Ovary (tissue), 9 donors: ENCODE measurements around the gene NCOR1. TPM values are rescaled to one million over a fixed set of nuclear protein-coding genes. Genes with fewer than 3 reads are reported as not detected.
A peak's percentile ranks its signal among the peaks of the same experiment; 100 is the strongest.

Experiments used
- DNase-seq, 5 donors: peaks; one replicate each; pipeline ENCODE4 v3.0.0-alpha.2; 2019 to 2020
- H3K27ac ChIP-seq, 2 donors: fragments of 200-600 bp; one replicate each; pipeline versions ENCODE4 v1.5.1 to v1.8.0; 2019 to 2022
- H3K27me3 ChIP-seq: fragments of 200-600 bp; one replicate; pipeline ENCODE4 v1.8.0; 2022
- H3K36me3 ChIP-seq: fragments of 200-600 bp; sonication (generic); one replicate; pipeline ENCODE4 v1.5.1; 2019
- H3K4me1 ChIP-seq: one replicate; pipeline ENCODE4 v1.8.1; 2013; ENCODE audit warnings: mild to moderate bottlenecking, moderate library complexity; ENCODE audit not compliant: insufficient read depth
- H3K4me3 ChIP-seq: fragments of 200-600 bp; sonication (generic); one replicate; pipeline ENCODE4 v1.5.1; 2017
- H3K9me3 ChIP-seq, 2 donors: fragments of 200-600 bp in 1 of 2; sonication (generic) in 1 of 2; one replicate each; pipeline versions ENCODE4 v1.5.1 to v1.8.1; 2013 to 2019; ENCODE audit warnings: mild to moderate bottlenecking in 1 of 2, moderate library complexity in 1 of 2
- CTCF ChIP-seq, 3 donors: fragments of 450-650 bp in 2 of 3; fragments of 200-600 bp in 1 of 3; IDR thresholded peaks; one replicate each; pipeline versions ENCODE4 v1.5.1 to v1.8.0; 2016 to 2022; ENCODE audit warnings: antibody characterized with exemption in 3 of 3, mild to moderate bottlenecking in 1 of 3
- EP300 ChIP-seq: sonication (generic); formaldehyde crosslinking; IDR thresholded peaks from one replicate; pipeline ENCODE4 v1.6.1; 2017; ENCODE audit warnings: antibody characterized with exemption
- POLR2A ChIP-seq: fragments of 450-650 bp; IDR thresholded peaks from one replicate; pipeline ENCODE4 v1.6.1; 2017; ENCODE audit warnings: antibody characterized with exemption, mild to moderate bottlenecking, moderate library complexity
- WGBS, 3 donors: extraction: QIAGEN DNeasy Blood & Tissue Kit in 1 of 3; methylation state at CpG; one replicate each; pipeline versions ENCODE4 v1.1.5 to v1.1.7; 2013 to 2017; 5-methylcytosine and 5-hydroxymethylcytosine counted together
- intact Hi-C, 4 donors: fragments of 100-400 bp; cut with DNase I; formaldehyde crosslinking; loops; one replicate each; pipeline versions ENCODE4 v1.11.0 to v1.15.1; 2022 to 2023
- polyA plus RNA-seq, 2 donors: library from polyadenylated mRNA; stranded (reverse); fragments of 200-250 nt in 1 of 2; fragments of 350-450 nt in 1 of 2; fragmentation: Illumina TruSeq in 1 of 2; extraction: RNeasy Lipid Tissue Mini Kit (QIAGEN cat#74804) in 1 of 2; gene quantifications; one replicate each; pipeline ENCODE4 v1.2.3, GENCODE V29; 2013 to 2014
- total RNA-seq, 7 donors: library from RNA; depleted of rRNA in 2 of 7; stranded (reverse); fragments of >200 nt in 2 of 7; fragmentation: NEBNext Ultra II Directional in 3 of 7; extraction: Animal tissue kit (Norgen Biotek cat#: 25700) in 3 of 7; gene quantifications; one replicate each; pipeline versions ENCODE4 v1.1.0 to v1.2.4, GENCODE V29; 2016 to 2023
- donor health status: DM: no; HTN: no; CAD: no; lungs with moderate emphysema.
- donor health status: DM: no; HTN: no; CAD: no.
- donor health status: Bipolar disorder and iron deficiency.
- donor health status: DM: yes; HTN: yes; CAD: no.
- donor health status: DM: no; HTN: no; CAD: no.
- donor health status: DM: yes; HTN: yes; CAD: no.

The NCOR1 gene
- total and polyA plus RNA-seq, 9 donors: 32.4 to 142 (median 110) TPM

- H3K27ac ChIP-seq: no peak overlapping the region
- no peaks in the 10 kb centered on the region for H3K27me3 ChIP-seq
- intact Hi-C loops: no loop called here
- no peak for TF ChIP-seq EP300
- DNase-seq: no peak
- peaks cover 3% of the 10 kb centered on the region for H3K4me1 ChIP-seq
- no peak overlapping the region for H3K4me3 ChIP-seq
- H3K36me3 ChIP-seq: no peaks in the 10 kb centered on the region
- H3K9me3 ChIP-seq: no peaks in the 10 kb centered on the region
- 67 to 74% (median 74%) methylated on average over 10 of the region's 10 CpGs for WGBS, 3 donors
Observed at GRCh38 chr17:16086957-16087356, 128.4 kb downstream of the NCOR1 start.

- TF ChIP-seq CTCF (IDR thresholded peaks at IDR 0.05) (no peak), EP300 (no peak), POLR2A (no peak)
- WGBS, 3 donors: 68 to 71% (median 69%) methylated on average over 1 of the region's 1 CpG
- Histone ChIP-seq H3K36me3 (no peaks in the 10 kb centered on the region), H3K27ac (peak overlapping the region in 1 of 2 donors; percentile 26), H3K4me3 (no peak overlapping the region), H3K9me3 (no peaks in the 10 kb centered on the region), H3K27me3 (no peaks in the 10 kb centered on the region), H3K4me1 (peaks cover 3% of the 10 kb centered on the region)
- intact Hi-C loops: no loop called here
- no peak for DNase-seq
Observed at GRCh38 chr17:16085066-16085699, 130.2 kb downstream of the NCOR1 start.

GRCh38 chr17:16083223-16083622 lies 132.1 kb downstream of the NCOR1 start:
- Histone ChIP-seq H3K9me3 (no peaks in the 10 kb centered on the region), H3K27ac (no peak overlapping the region), H3K4me3 (no peak overlapping the region), H3K27me3 (no peaks in the 10 kb centered on the region), H3K36me3 (no peaks in the 10 kb centered on the region), H3K4me1 (peaks cover 3% of the 10 kb centered on the region)
- WGBS, 3 donors: 98 to 99% (median 99%) methylated on average over 3 of the region's 3 CpGs
- intact Hi-C loops: no loop called here
- no peak for DNase-seq
- no peak for TF ChIP-seq EP300
- no peak for TF ChIP-seq CTCF (IDR thresholded peaks at IDR 0.05)
- no peak for TF ChIP-seq POLR2A

GRCh38 chr17:16081507-16082087 lies 133.7 kb downstream of the NCOR1 start:
- H3K9me3 ChIP-seq: no peaks in the 10 kb centered on the region
- no peaks in the 10 kb centered on the region for H3K36me3 ChIP-seq
- no peak overlapping the region for H3K27ac ChIP-seq
- intact Hi-C loops: no loop called here
- DNase-seq: no peak
- H3K27me3 ChIP-seq: no peaks in the 10 kb centered on the region
- no peak overlapping the region for H3K4me3 ChIP-seq
- peaks cover 3% of the 10 kb centered on the region for H3K4me1 ChIP-seq
- 93 to 100% (median 100%) methylated on average over 1 of the region's 1 CpG for WGBS, 3 donors
- TF ChIP-seq POLR2A (no peak), EP300 (no peak), CTCF (IDR thresholded peaks at IDR 0.05) (no peak)

GRCh38 chr17:16080366-16080765 lies 135.0 kb downstream of the NCOR1 start:
- Histone ChIP-seq H3K9me3 (no peaks in the 10 kb centered on the region), H3K36me3 (no peaks in the 10 kb centered on the region), H3K4me3 (no peak overlapping the region), H3K4me1 (peaks cover 3% of the 10 kb centered on the region), H3K27ac (no peak overlapping the region), H3K27me3 (no peaks in the 10 kb centered on the region)
- intact Hi-C loops: no loop called here
- TF ChIP-seq EP300 (no peak), CTCF (IDR thresholded peaks at IDR 0.05) (no peak), POLR2A (no peak)
- WGBS, 3 donors: 39 to 55% (median 53%) methylated on average over 4 of the region's 4 CpGs
- no peak for DNase-seq
